ENCODE data around the gene ABLIM2. TPM values are rescaled to one million over a fixed set of nuclear protein-coding genes. Genes with fewer than 3 reads are reported as not detected.
"Not testable (repeated sequence)": the region's sequence is repeated elsewhere in the genome, so short reads cannot be mapped to it uniquely, and the experiment has no call there.

Gene ABLIM2
- total and polyA plus RNA-seq, 2 experiments from 2014 or later: 4.9 to 5.8 TPM

DNA sequence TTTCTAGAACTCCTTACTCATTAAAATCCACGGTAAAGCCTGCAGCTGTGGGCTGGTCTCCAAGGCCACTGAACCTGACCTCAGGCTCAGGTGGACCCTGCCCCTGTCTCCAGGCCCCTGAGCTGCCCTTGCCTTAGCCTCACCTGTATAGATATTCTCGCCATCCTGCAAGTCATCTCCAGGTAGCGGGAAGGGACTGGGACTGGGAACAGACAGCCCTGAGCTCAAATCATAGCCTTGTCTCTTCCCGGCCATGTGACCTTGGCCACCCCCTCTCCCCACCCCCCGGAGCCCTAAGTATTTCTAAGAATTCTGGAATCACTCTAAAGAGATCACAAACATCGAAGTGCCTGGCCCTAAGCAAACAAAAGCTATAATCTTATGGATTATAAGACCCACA lies 17.7 kb downstream of the ABLIM2 start:
- TF ChIP-seq, protein P1, sequence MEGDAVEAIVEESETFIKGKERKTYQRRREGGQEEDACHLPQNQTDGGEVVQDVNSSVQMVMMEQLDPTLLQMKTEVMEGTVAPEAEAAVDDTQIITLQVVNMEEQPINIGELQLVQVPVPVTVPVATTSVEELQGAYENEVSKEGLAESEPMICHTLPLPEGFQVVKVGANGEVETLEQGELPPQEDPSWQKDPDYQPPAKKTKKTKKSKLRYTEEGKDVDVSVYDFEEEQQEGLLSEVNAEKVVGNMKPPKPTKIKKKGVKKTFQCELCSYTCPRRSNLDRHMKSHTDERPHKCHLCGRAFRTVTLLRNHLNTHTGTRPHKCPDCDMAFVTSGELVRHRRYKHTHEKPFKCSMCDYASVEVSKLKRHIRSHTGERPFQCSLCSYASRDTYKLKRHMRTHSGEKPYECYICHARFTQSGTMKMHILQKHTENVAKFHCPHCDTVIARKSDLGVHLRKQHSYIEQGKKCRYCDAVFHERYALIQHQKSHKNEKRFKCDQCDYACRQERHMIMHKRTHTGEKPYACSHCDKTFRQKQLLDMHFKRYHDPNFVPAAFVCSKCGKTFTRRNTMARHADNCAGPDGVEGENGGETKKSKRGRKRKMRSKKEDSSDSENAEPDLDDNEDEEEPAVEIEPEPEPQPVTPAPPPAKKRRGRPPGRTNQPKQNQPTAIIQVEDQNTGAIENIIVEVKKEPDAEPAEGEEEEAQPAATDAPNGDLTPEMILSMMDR (IDR thresholded peaks at IDR 0.05; ENCODE audit: low read depth, low read length): no peak

DNA sequence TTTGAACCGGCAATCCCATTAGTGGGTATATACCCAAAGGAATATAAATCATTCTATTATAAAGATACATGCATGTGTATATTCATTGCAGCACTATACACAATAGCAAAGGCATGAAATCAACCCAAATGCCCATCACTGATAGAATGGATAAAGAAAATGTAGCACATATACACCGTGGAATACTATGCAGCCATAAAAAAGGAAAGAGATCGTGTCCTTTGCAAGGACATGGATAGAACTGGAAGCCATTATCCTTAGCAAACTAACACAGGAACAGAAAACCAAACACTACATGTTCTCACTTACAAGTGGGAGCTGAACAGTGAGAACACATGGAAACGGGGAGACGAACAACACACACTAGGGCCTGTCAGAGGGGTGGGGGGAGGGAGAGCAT lies 18.9 kb downstream of the ABLIM2 start:
- not testable (repeated sequence) for H3K4me3 ChIP-seq; H3K27ac ChIP-seq; DNase-seq (ENCODE audit: low read depth in 1 of 2, low spot score in 1 of 2); H3K9me3 ChIP-seq (ENCODE audit: low read depth); H3K4me1 ChIP-seq (ENCODE audit: low read depth); H3K36me3 ChIP-seq; H3K27me3 ChIP-seq

More for the DNA sequence above, 17.7 kb downstream of the ABLIM2 start:
- Histone ChIP-seq H3K4me1 (ENCODE audit: low read depth) (peaks cover 13% of the 10 kb centered on the region), H3K9me3 (ENCODE audit: low read depth) (no peaks in the 10 kb centered on the region), H3K27ac (no peak overlapping the region), H3K4me3 (no peak overlapping the region), H3K27me3 (no peaks in the 10 kb centered on the region), H3K36me3 (no peaks in the 10 kb centered on the region)
- no peak for DNase-seq (ENCODE audit: low read depth in 1 of 2, low spot score in 1 of 2)

DNA sequence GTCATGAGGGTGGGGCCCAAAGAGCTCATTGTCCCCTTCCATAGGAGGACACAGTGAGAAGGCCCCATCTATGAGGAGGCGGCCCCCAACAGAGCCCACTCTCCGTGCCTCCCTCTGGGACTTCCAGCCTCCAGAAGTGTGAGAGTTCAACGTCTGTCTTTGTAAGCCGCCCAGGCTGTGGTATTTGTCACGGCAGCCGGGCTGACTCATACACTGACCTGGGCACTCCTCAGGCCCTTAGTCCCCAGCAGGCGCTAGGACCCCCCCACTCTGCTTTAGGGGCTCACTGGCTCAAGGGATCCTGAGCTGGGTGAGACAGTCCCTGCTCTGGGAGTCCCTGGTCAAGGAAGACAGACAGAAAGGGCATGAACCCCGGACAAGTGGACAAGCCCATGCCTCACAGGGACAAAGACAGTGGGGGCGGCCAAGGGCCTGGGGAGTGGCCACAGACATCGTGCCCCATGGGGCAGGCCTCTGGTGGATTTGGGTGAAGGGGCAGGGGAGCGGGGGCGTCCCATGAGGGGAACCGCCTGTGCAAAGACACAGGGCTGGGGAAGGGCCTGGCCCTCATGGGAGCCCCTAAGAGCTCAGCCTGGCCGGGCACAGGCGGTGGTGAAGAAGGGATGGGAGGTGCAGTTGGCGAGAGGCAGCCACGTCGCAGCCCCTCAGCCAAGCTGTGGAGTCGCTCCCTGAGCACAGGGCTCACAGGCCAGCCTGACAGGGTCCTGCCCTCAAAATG lies 21.5 kb downstream of the ABLIM2 start:
- Histone ChIP-seq H3K9me3 (ENCODE audit: low read depth) (no peaks in the 10 kb centered on the region), H3K27ac (no peak overlapping the region), H3K4me3 (no peak overlapping the region), H3K4me1 (ENCODE audit: low read depth) (no peaks in the 10 kb centered on the region), H3K27me3 (no peaks in the 10 kb centered on the region), H3K36me3 (no peaks in the 10 kb centered on the region)
- TF ChIP-seq, protein P1 (IDR thresholded peaks at IDR 0.05; ENCODE audit: low read depth, low read length): no peak
- DNase-seq (ENCODE audit: low read depth in 1 of 2, low spot score in 1 of 2): no peak

DNA sequence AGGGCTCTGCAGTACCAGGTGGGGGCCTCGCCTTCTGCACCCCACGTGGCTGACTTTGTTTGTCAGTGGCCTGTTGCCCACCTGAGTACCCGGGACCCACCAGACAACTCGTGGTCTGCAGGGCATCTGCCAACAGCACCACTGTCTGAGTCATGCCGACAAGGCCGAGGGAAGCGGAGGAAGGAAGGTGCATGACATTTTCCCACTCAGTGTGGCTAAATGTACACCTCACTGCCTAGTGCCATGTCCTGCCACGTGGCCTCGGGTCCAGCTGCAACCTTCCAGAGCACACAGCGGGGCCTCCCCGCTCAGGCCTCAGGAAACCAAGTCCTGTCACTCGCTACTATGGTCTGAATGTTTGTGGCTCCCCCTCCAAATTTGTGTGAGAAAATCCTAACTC lies 22.1 kb downstream of the ABLIM2 start:
- Histone ChIP-seq H3K4me3 (no peak overlapping the region), H3K9me3 (ENCODE audit: low read depth) (no peaks in the 10 kb centered on the region), H3K36me3 (no peaks in the 10 kb centered on the region), H3K4me1 (ENCODE audit: low read depth) (no peaks in the 10 kb centered on the region), H3K27me3 (no peaks in the 10 kb centered on the region), H3K27ac (no peak overlapping the region)
- TF ChIP-seq, protein P1 (IDR thresholded peaks at IDR 0.05; ENCODE audit: low read depth, low read length): no peak
- no peak for DNase-seq (ENCODE audit: low read depth in 1 of 2, low spot score in 1 of 2)

DNA sequence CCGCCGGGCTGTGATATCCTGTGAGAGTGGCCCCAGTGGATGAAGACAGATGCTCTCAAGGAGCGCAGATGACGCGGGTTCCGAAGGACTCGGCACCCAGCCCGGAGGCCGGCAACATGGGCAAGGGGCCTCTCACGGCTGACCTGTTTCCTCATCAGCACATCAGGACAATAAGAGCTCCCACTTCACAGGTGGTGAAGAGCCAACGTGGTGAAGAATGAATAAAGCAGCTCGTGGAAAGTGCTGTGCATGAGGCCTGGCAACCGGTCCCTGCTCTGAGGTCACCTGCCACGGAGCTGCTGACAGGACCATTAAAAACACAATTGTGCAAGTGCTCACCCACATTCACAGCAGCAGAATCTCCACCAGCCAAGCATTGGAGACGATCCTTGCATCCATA lies 22.9 kb downstream of the ABLIM2 start:
- H3K27ac ChIP-seq: no peak overlapping the region
- H3K9me3 ChIP-seq (ENCODE audit: low read depth): no peaks in the 10 kb centered on the region
- peak in 1 of 2 donors; percentile 71 for DNase-seq (ENCODE audit: low read depth in 1 of 2, low spot score in 1 of 2)
- H3K4me1 ChIP-seq (ENCODE audit: low read depth): no peaks in the 10 kb centered on the region
- no peaks in the 10 kb centered on the region for H3K27me3 ChIP-seq
- H3K4me3 ChIP-seq: no peak overlapping the region
- no peaks in the 10 kb centered on the region for H3K36me3 ChIP-seq
- TF ChIP-seq, protein P1 (IDR thresholded peaks at IDR 0.05; ENCODE audit: low read depth, low read length): no peak

DNA sequence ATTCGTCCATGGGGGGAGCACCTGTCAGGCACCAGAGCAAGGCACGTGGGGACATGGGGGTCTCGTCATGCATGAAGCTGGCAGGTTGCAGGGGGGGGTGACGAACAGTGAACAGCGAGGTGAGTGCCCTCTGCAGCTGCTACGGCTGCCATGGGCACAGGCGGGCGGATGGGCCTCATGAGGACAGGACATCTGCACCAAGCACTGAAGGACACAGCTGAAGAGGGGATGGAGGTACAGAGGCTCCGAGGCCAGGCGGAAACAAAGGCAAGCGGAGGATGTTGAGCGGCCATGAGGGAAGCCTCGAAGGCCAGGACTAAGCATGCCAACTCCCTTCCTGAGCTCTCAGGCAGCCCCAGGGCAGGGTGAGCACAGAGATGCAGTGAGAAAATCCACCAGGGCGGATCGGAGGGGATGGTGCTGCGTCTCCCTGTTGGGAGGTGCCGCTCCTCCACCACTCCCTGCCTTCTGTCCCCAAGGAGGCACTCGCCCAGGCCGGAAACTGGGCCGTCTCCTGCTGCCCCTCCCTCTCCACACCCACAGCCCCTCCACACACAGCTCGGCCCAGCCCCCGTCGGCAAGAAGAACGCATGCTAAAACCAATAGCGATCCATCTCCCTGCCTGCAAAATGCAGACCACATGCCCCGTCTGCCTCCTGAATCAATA lies 24.6 kb downstream of the ABLIM2 start:
- no peaks in the 10 kb centered on the region for H3K36me3 ChIP-seq
- DNase-seq (ENCODE audit: low read depth in 1 of 2, low spot score in 1 of 2): no peak
- TF ChIP-seq, protein P1 (IDR thresholded peaks at IDR 0.05; ENCODE audit: low read depth, low read length): no peak
- H3K4me3 ChIP-seq: no peak overlapping the region
- H3K27ac ChIP-seq: no peak overlapping the region
- no peaks in the 10 kb centered on the region for H3K27me3 ChIP-seq
- H3K4me1 ChIP-seq (ENCODE audit: low read depth): no peaks in the 10 kb centered on the region
- H3K9me3 ChIP-seq (ENCODE audit: low read depth): no peaks in the 10 kb centered on the region

Measured in cardiac muscle cell (in vitro differentiated cells and primary cell).